ENCODE results near the gene SLC46A3.

SLC46A3 gene

DNA sequence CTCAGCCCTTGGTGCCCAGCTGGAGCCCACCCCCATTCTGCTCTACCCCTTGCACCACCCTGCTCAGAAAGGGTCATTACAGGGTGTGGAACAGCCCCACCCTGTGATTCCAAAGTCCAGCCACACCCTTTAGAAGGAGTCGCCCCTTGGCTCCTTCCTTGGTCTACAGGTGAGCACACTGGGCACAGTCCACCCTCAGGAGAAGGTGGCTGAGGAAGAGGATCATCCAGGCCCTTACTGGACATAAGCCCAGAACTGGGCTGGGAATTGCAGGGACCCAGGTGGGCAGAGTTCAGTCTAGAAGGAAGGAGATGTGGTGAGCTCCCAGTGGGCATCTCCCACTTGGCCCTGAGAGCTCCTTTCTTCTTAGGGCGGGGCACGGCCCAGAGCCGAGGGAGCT lies 8.6 kb downstream of the SLC46A3 start:
- Histone ChIP-seq H3K4me1 (ENCODE audit: insufficient read depth, low read length) (peaks cover 6% of the 10 kb centered on the region; the same call in 1 of the 2 replicates), H3K9me3 (ENCODE audit: insufficient read depth, low read length, severe bottlenecking) (no peaks in the 10 kb centered on the region), H3K9ac (ENCODE audit: low read depth, low read length) (no peak overlapping the region), H3K4me3 (ENCODE audit: low read depth in 1 of 2, low read length in 2 of 2) (no peak overlapping the region), H3K27me3 (ENCODE audit: insufficient read depth, low read length, poor library complexity) (no peaks in the 10 kb centered on the region), H2AFZ (ENCODE audit: low read depth, low read length) (no peak overlapping the region), H3K27ac (ENCODE audit: low read length) (no peak overlapping the region), H3K36me3 (ENCODE audit: insufficient read depth, low read length) (peaks cover 22% of the 10 kb centered on the region), H3K79me2 (ENCODE audit: insufficient read depth, low read length) (no peaks in the 10 kb centered on the region), H4K20me1 (ENCODE audit: insufficient read depth, low read length) (no peaks in the 10 kb centered on the region), H3K4me2 (ENCODE audit: insufficient read depth, low read length) (no peak overlapping the region)
- TF ChIP-seq CTCF (IDR thresholded peaks at IDR 0.05; ENCODE audit: borderline replicate concordance, extremely low read depth, low read length, poor library complexity, severe bottlenecking) (no peak), EZH2 (IDR thresholded peaks at IDR 0.05; ENCODE audit: borderline replicate concordance, low read depth, low read length, severe bottlenecking) (no peak)
- DNase-seq (no peak), ATAC-seq (ENCODE audit: insufficient read depth, low read depth) (no peak)

DNA sequence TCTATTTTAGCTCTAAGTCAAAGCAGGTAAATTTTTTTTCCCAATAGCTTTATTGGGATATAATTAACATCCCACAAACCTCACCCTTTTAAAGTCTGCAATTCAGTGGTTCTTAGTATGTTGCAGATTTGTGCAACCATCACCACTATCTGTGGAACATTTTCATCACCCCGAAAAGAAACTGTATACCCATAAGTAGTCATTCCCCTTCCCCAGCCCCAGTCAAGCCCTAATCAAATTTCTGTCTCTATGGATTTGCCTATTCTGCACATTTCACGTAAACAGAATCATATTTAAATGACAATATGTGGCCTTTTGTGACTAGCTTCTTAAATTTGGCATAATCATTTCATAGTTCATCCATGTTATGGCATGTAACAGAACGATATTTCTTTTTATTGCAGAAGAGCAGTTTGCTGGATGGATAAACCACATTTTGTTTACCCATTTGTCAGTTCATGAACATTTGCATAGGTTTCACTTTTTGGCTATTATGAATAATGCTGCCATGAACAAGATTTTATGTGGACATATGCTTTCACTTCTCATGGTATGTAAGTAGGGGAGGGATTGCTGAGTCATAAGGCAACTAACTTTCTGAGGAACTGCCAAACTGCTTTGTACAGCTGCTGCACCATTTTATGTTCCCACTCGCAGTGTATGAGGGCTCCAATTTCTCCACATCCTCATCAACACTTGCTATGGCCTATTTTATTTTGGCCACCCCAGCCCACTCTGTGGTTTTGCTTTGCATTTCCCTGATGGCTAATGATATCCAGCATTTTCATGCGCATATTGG lies 10.9 kb downstream of the SLC46A3 start:
- Histone ChIP-seq H3K9me3 (ENCODE audit: insufficient read depth, low read length, severe bottlenecking) (no peaks in the 10 kb centered on the region), H3K79me2 (ENCODE audit: insufficient read depth, low read length) (no peaks in the 10 kb centered on the region), H3K4me3 (ENCODE audit: low read depth in 1 of 2, low read length in 2 of 2) (no peak overlapping the region), H3K4me2 (ENCODE audit: insufficient read depth, low read length) (no peak overlapping the region), H3K36me3 (ENCODE audit: insufficient read depth, low read length) (peaks cover 22% of the 10 kb centered on the region), H3K27me3 (ENCODE audit: insufficient read depth, low read length, poor library complexity) (no peaks in the 10 kb centered on the region), H3K27ac (ENCODE audit: low read length) (peak overlapping the region; percentile 18; the same call in 1 of the 2 replicates), H3K9ac (ENCODE audit: low read depth, low read length) (no peak overlapping the region), H4K20me1 (ENCODE audit: insufficient read depth, low read length) (no peaks in the 10 kb centered on the region), H2AFZ (ENCODE audit: low read depth, low read length) (no peak overlapping the region), H3K4me1 (ENCODE audit: insufficient read depth, low read length) (peaks cover 6% of the 10 kb centered on the region; the same call in 1 of the 2 replicates)
- TF ChIP-seq EZH2 (IDR thresholded peaks at IDR 0.05; ENCODE audit: borderline replicate concordance, low read depth, low read length, severe bottlenecking) (no peak), CTCF (IDR thresholded peaks at IDR 0.05; ENCODE audit: borderline replicate concordance, extremely low read depth, low read length, poor library complexity, severe bottlenecking) (no peak)
- DNase-seq (no peak), ATAC-seq (ENCODE audit: insufficient read depth, low read depth) (peak; percentile 66; the same call in 2 of the 3 replicates)

DNA sequence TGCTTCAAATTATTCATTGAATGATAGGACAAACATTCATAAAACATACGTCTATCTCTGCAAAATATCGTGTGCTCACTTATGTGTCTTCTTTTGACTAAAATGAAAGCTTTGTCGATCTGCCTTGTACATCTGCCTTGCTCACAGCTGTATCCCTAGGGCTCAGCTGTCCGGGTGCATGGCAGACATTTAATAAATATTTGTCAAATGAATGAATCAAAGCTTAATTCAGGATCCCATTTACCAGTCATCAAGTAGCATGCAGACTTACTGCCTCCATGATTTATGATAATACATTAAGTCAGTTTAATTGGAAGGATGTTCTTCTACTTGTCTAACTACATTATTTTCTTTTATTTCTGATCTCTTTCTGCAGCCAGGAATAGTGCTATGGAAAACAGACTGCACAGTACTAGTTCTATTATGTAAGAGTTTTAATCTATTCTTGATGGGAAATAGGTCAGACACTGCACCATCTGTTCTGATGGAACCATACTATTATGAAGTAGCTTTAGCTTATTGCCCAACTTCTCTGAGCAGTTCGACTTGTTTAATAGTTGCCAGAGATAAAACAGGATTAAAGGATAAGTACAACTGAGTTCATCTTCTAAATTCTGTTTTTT lies 13.2 kb downstream of the SLC46A3 start:
- peaks cover 6% of the 10 kb centered on the region; the same call in 1 of the 2 replicates for H3K4me1 ChIP-seq (ENCODE audit: insufficient read depth, low read length)
- no peak overlapping the region for H2AFZ ChIP-seq (ENCODE audit: low read depth, low read length)
- ATAC-seq (ENCODE audit: insufficient read depth, low read depth) (no peak), DNase-seq (no peak)
- no peaks in the 10 kb centered on the region for H3K27me3 ChIP-seq (ENCODE audit: insufficient read depth, low read length, poor library complexity)
- H3K4me2 ChIP-seq (ENCODE audit: insufficient read depth, low read length): no peak overlapping the region
- H3K79me2 ChIP-seq (ENCODE audit: insufficient read depth, low read length): no peaks in the 10 kb centered on the region
- no peak for TF ChIP-seq CTCF (IDR thresholded peaks at IDR 0.05; ENCODE audit: borderline replicate concordance, extremely low read depth, low read length, poor library complexity, severe bottlenecking)
- TF ChIP-seq EZH2 (IDR thresholded peaks at IDR 0.05; ENCODE audit: borderline replicate concordance, low read depth, low read length, severe bottlenecking): no peak
- H3K36me3 ChIP-seq (ENCODE audit: insufficient read depth, low read length): peaks cover 36% of the 10 kb centered on the region
- H3K4me3 ChIP-seq (ENCODE audit: low read depth in 1 of 2, low read length in 2 of 2): no peak overlapping the region
- H3K27ac ChIP-seq (ENCODE audit: low read length): no peak overlapping the region
- no peaks in the 10 kb centered on the region for H4K20me1 ChIP-seq (ENCODE audit: insufficient read depth, low read length)
- no peak overlapping the region for H3K9ac ChIP-seq (ENCODE audit: low read depth, low read length)
- H3K9me3 ChIP-seq (ENCODE audit: insufficient read depth, low read length, severe bottlenecking): no peaks in the 10 kb centered on the region

Data from DND-41 (cell line).